ENCODE data around the gene TTC39B.

TTC39B gene

GRCh38 chr9:15221746-15222145 is 85.3 kb downstream of the TTC39B start:
- DNase-seq: no peak

GRCh38 chr9:15220658-15221318 is 86.2 kb downstream of the TTC39B start:
- DNase-seq: no peak

- DNase-seq: no peak
Observed at GRCh38 chr9:15219546-15219945, 87.5 kb downstream of the TTC39B start.

DNA sequence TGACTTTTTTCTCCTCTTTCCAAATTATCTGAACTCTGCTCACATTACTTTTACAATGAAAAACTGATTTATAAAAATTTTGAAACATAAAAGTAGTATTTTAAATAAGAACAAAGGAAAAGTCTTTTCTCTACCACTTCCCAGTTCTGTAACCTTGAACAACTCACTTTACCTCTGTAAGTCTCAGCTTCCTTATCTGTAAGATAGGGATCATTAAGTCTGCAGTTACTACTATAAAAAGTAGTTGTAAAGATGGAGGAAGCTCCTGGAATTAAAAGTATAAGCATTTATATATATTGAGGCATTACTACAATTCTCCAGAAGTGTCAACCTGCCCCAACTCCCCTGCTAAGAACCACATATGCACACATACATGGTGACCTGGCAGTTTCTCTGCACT is 88.0 kb downstream of the TTC39B start:
- DNase-seq: no peak

- no peak for DNase-seq
Observed at GRCh38 chr9:15213249-15213648, 93.8 kb downstream of the TTC39B start.

- DNase-seq: no peak
Observed at GRCh38 chr9:15211815-15212495, 95.1 kb downstream of the TTC39B start.

- peak; percentile 23 for DNase-seq
Observed at GRCh38 chr9:15211160-15211814, 95.7 kb downstream of the TTC39B start.

DNA sequence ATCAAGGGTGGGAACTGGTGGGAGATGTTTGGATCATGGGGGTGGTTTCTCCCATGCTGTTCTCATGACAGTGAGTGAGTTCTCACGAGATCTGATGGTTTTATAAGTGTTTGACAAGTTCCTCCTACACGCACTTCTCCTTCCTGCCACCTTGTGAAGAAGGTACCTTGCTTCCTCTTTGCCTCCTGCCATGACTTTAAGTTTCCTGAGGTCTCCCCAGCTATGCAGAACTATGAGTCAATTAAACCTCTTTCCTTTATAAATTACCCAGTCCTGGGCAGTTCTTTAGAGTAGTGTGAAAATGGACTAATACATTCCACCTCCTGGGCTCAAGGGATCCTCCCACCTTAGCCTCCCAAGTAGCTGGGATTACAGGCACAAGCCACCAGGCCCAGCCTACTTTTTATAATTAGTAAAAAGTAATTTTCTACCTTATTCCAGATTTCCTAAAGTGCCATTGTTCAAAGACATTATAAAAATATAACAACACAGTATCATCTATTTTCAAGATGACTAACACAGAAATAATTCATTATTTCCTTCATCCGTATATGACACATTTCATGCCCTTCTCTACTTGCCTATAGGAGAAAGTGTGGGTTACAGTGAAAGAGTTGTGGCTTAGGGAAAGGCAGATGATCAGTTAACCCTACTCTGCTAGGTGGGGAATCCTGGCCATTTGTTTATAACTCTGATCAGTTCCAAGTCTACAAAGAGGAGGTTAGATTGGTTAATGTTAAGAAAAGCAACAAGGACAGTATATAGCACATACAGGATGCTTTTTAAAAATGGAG is 99.9 kb downstream of the TTC39B start:
- DNase-seq: no peak

GRCh38 chr9:15205632-15206420 is 101.2 kb downstream of the TTC39B start:
- no peak for DNase-seq

DNA sequence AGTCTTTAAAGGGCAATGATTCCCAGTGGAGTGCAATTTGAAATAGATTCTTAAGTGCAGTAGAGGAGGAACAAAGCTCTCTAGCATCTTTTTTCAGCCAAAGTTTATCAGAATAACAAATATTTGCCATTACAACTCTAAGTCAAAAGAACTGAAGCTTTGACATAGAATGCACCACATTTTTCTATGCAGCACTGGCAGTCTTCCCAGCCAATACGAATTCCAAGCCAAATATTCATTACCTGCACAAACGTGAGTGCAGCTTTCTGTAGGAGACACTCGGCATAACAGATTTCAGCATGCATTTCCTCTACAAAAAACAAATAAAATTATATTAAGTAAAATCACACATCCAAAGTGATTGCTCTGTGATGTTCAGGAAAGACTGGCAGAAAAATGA is 103.4 kb downstream of the TTC39B start:
- DNase-seq: no peak

- no peak for DNase-seq
Observed at GRCh38 chr9:15200111-15200510, 106.9 kb downstream of the TTC39B start.

DNA sequence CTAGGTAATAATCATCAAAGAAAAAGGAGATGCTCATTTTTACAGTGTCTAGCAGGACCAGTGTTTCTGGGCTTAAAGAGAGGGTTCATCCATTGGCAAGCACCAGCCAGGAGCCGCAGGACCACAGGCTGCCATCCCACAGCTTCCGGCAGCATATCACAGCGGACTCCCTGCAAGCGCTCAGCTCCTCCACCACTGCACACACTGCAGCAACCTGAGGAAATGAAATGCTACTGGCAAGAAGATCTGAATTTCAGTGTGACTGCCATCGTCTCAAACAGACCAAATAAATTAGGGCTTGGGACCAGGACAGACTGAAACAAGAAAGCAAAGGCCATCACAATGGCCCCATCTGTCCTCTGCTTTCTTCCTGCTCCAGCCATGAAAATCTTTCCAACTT is 114.2 kb downstream of the TTC39B start:
- no peak for DNase-seq

DNA sequence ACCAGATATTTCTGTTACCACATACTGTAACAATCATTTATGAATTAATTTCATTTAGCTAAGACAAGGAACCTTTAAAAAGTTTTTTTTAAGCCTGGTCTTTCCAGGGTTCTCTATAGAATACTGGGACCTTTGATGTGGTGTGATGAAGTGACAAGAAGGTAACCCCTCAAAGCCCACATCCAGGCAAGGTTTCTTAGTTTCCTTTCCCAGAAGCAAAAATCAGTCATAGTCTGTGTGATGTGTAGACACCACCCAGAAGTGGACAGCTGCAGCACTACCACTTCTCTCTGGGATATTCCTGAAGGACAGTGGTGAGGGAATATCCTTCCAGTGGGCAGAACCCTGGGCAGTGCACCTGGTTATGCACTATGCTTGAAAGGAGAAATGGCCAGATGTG is 115.6 kb downstream of the TTC39B start:
- no peak for DNase-seq

DNA sequence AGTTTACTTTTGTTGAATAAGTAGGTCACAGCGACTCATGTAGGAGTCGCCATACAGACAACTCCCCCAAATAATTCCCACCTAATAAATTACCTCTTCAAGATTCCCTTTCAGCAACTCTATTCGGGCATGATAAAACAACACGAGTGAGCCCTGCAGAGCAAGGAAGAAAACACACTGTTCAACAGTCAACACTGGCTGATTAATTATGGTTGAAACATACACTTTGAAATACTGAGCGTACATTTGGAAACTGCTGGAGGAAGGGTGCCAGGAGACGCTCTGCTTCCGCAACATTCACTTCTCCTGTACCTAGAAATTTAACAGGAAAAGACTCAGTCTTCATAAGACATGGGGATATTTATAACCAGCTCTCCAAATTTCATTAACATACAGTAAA is 117.5 kb downstream of the TTC39B start:
- DNase-seq: no peak

DNA sequence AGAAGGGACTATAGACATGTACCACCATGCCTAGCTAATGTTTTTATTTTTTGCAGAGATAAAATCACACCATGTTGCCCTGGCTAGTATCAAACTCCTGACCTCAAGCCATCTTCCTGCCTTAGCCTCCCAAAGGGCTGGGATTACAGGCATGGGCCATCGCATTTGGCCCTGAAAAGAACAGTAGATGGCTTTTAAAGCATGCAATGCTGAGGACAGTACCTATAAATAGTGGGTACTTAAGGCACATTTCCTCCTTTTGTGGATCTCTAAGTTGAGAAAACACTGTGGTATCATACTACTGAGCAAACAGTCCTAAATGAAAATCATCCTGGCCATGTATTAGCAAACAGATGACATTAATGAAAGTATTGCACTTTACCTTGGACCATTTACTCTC is 119.4 kb downstream of the TTC39B start:
- no peak for DNase-seq

- no peak for DNase-seq
Observed at GRCh38 chr9:15182730-15183129, 124.3 kb downstream of the TTC39B start.

GRCh38 chr9:15182101-15182551 is 124.9 kb downstream of the TTC39B start:
- no peak for DNase-seq

GRCh38 chr9:15180124-15180523 is 126.9 kb downstream of the TTC39B start:
- DNase-seq: no peak

DNA sequence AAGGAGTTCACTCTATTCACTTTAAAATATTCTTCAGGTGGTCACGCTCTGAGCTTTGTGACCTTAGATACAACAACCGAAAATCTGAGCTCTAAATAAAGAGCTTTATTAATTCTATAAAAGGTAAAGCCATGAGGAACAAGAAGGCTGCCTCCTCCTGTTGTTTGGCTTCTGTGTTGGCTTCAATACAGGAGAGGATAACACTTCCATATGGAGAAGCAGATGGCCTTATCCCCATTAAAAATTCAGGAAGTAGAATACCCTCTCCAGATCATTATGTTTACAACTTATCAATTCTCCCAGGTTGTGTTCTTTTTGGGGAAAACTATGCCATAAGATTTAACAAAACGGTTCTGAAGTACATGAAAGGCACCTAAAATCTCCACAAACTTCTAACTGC is 128.4 kb downstream of the TTC39B start:
- no peak for DNase-seq

GRCh38 chr9:15176836-15177235 is 130.2 kb downstream of the TTC39B start:
- DNase-seq: no peak

DNA sequence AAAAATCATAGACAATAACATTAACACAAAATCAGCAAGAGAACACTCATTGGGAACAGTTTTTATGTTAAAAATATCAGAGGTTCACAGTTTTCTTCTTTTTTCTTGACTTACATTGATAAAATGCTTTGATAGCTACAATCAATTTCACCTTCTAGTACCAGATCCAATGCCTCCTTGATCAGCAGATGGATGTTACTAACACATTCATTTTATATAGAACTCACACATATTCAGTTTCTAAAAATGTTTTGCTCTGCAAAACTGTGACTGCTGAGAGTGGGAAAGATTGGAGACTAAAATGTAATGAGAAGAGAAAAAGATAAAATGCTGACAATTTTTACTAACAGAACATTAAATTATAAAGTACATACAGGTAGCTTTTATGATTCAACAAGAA is 143.1 kb downstream of the TTC39B start:
- DNase-seq: no peak

GRCh38 chr9:15161753-15162152 is 145.3 kb downstream of the TTC39B start:
- no peak for DNase-seq

DNA sequence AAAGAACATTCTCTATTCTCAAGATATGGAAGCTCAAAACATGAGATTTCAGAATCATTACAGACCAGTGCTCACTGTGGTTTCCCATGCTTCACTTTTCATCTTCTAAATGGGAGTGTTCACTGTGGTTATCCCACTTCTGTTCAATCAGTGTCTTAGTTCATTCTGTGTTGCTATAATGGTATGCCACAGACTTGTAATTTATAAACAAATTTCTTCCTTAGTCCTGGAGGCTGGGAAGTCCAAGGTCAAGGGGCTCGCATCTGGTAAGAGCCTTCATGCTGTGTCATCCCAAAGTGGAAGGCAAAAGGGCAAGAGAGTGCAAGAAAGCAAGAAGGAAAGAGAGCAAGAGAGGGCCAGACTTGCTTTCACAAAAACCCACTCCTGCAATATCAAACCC is 146.3 kb downstream of the TTC39B start:
- no peak for DNase-seq

Data from NCI-H2029 treated with DMSO at 0.1 percent for 48 hours (cell line).